ENCODE data around the gene ACTA2. TPM values are rescaled to one million over a fixed set of nuclear protein-coding genes. Genes with fewer than 3 reads are reported as not detected.

ACTA2 gene
- total and polyA plus RNA-seq, 2 donors (not counting 1 experiment from before 2014, with no cell fraction given) = 78.4 to 2,788 TPM

- Histone ChIP-seq H3K4me1 (ENCODE audit: control insufficient read depth, extremely low read depth, insufficient read depth, low read length) (peaks cover 8% of the 10 kb centered on the region), H3K36me3 (ENCODE audit: control insufficient read depth, insufficient read depth, low read length) (no peaks in the 10 kb centered on the region), H3K9me3 (ENCODE audit: control insufficient read depth, insufficient read depth, low read depth, low read length) (no peaks in the 10 kb centered on the region), H3K4me2 (ENCODE audit: extremely low read depth, insufficient read depth, low read length) (no peak overlapping the region), H3K79me2 (ENCODE audit: control insufficient read depth, insufficient read depth, low read length) (no peaks in the 10 kb centered on the region), H2AFZ (ENCODE audit: low read length) (no peak overlapping the region), H4K20me1 (ENCODE audit: control insufficient read depth, extremely low read depth, insufficient read depth, low read length) (no peaks in the 10 kb centered on the region), H3K4me3 (replicated peaks in 1 of 4; ENCODE audit: control extremely low read depth in 1 of 4, insufficient read depth in 1 of 4, low read depth in 3 of 4, low read length in 4 of 4) (no peak overlapping the region), H3K9ac (ENCODE audit: insufficient read depth, low read length) (no peak overlapping the region), H3K27me3 (ENCODE audit: control insufficient read depth, insufficient read depth, low read length) (no peaks in the 10 kb centered on the region), H3K27ac (ENCODE audit: insufficient read depth, low read length) (no peak overlapping the region)
- TF ChIP-seq EZH2 (IDR thresholded peaks at IDR 0.05; ENCODE audit: low read length, missing control alignments) = no peak
- TF ChIP-seq, protein P1, sequence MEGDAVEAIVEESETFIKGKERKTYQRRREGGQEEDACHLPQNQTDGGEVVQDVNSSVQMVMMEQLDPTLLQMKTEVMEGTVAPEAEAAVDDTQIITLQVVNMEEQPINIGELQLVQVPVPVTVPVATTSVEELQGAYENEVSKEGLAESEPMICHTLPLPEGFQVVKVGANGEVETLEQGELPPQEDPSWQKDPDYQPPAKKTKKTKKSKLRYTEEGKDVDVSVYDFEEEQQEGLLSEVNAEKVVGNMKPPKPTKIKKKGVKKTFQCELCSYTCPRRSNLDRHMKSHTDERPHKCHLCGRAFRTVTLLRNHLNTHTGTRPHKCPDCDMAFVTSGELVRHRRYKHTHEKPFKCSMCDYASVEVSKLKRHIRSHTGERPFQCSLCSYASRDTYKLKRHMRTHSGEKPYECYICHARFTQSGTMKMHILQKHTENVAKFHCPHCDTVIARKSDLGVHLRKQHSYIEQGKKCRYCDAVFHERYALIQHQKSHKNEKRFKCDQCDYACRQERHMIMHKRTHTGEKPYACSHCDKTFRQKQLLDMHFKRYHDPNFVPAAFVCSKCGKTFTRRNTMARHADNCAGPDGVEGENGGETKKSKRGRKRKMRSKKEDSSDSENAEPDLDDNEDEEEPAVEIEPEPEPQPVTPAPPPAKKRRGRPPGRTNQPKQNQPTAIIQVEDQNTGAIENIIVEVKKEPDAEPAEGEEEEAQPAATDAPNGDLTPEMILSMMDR (conservative IDR thresholded peaks at IDR 0.05 in 1 of 2, IDR thresholded peaks at IDR 0.05 in 1 of 2; ENCODE audit: low read depth in 1 of 2, low read length in 2 of 2) = no peak
- DNase-seq (ENCODE audit: low read depth in 2 of 2) = no peak
These were observed 4.8 kb upstream of the ACTA2 start for GRCh38 chr10:88957381-88957780.

DNA sequence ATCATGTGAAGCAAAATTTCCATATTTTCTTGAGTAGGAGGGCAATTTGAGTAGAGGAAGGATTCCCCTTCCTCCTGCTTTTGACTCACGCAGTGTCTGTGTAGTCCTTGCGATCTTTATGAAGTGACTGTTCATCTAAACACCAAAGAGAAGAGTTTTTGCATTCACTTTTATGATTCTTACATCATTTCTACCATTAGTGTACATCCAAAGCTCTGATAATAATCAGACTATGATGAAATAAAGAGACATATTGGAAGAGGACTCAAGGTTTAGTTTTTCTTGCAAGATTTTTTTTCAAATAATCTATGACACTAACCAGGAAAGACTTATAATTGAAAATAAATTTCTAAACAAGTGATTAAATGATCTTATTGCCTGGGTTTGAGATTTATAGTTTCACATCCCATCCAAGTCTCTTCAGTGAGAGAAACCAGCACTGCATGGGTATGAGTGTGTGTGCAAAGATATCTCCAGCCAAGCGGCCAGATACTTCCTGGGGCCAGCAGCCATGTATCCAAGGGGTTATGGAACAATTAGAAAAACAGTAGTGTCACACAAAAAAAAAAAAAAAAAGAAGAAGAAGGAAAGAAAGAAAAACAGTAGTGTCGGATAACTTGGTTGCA is 2.0 kb upstream of the ACTA2 start:
- Histone ChIP-seq H2AFZ (ENCODE audit: low read length) (no peak overlapping the region), H3K4me3 (replicated peaks in 1 of 4; ENCODE audit: control extremely low read depth in 1 of 4, insufficient read depth in 1 of 4, low read depth in 3 of 4, low read length in 4 of 4) (no peak overlapping the region), H3K4me2 (ENCODE audit: extremely low read depth, insufficient read depth, low read length) (no peak overlapping the region), H3K36me3 (ENCODE audit: control insufficient read depth, insufficient read depth, low read length) (no peaks in the 10 kb centered on the region), H3K9me3 (ENCODE audit: control insufficient read depth, insufficient read depth, low read depth, low read length) (no peaks in the 10 kb centered on the region), H3K9ac (ENCODE audit: insufficient read depth, low read length) (no peak overlapping the region), H4K20me1 (ENCODE audit: control insufficient read depth, extremely low read depth, insufficient read depth, low read length) (no peaks in the 10 kb centered on the region), H3K4me1 (ENCODE audit: control insufficient read depth, extremely low read depth, insufficient read depth, low read length) (peaks cover 23% of the 10 kb centered on the region), H3K79me2 (ENCODE audit: control insufficient read depth, insufficient read depth, low read length) (peaks cover 8% of the 10 kb centered on the region), H3K27ac (ENCODE audit: insufficient read depth, low read length) (no peak overlapping the region), H3K27me3 (ENCODE audit: control insufficient read depth, insufficient read depth, low read length) (no peaks in the 10 kb centered on the region)
- DNase-seq (ENCODE audit: low read depth in 2 of 2) = peak in 1 of 2 donors; percentile 46
- TF ChIP-seq, protein P1 (conservative IDR thresholded peaks at IDR 0.05 in 1 of 2, IDR thresholded peaks at IDR 0.05 in 1 of 2; ENCODE audit: low read depth in 1 of 2, low read length in 2 of 2) = no peak
- no peak for TF ChIP-seq EZH2 (IDR thresholded peaks at IDR 0.05; ENCODE audit: low read length, missing control alignments)

GRCh38 chr10:88953662-88954061 is 1.1 kb upstream of the ACTA2 start:
- no peaks in the 10 kb centered on the region for H4K20me1 ChIP-seq (ENCODE audit: control insufficient read depth, extremely low read depth, insufficient read depth, low read length)
- no peaks in the 10 kb centered on the region for H3K36me3 ChIP-seq (ENCODE audit: control insufficient read depth, insufficient read depth, low read length)
- no peak overlapping the region for H3K9ac ChIP-seq (ENCODE audit: insufficient read depth, low read length)
- no peak overlapping the region for H2AFZ ChIP-seq (ENCODE audit: low read length)
- H3K27me3 ChIP-seq (ENCODE audit: control insufficient read depth, insufficient read depth, low read length) = no peaks in the 10 kb centered on the region
- H3K4me3 ChIP-seq (replicated peaks in 1 of 4; ENCODE audit: control extremely low read depth in 1 of 4, insufficient read depth in 1 of 4, low read depth in 3 of 4, low read length in 4 of 4) = no peak overlapping the region
- no peak overlapping the region for H3K4me2 ChIP-seq (ENCODE audit: extremely low read depth, insufficient read depth, low read length)
- H3K4me1 ChIP-seq (ENCODE audit: control insufficient read depth, extremely low read depth, insufficient read depth, low read length) = peaks cover 26% of the 10 kb centered on the region
- no peak overlapping the region for H3K27ac ChIP-seq (ENCODE audit: insufficient read depth, low read length)
- H3K79me2 ChIP-seq (ENCODE audit: control insufficient read depth, insufficient read depth, low read length) = peaks cover 12% of the 10 kb centered on the region
- TF ChIP-seq, protein P1 (conservative IDR thresholded peaks at IDR 0.05 in 1 of 2, IDR thresholded peaks at IDR 0.05 in 1 of 2; ENCODE audit: low read depth in 1 of 2, low read length in 2 of 2) = no peak
- no peak for TF ChIP-seq EZH2 (IDR thresholded peaks at IDR 0.05; ENCODE audit: low read length, missing control alignments)
- H3K9me3 ChIP-seq (ENCODE audit: control insufficient read depth, insufficient read depth, low read depth, low read length) = no peaks in the 10 kb centered on the region
- DNase-seq (ENCODE audit: low read depth in 2 of 2) = no peak

Data from fibroblast of lung (primary cell).